Activated effector memory CD4-positive, alpha-beta T cell treated with anti-CD3 and anti-CD28 coated beads, Interleukin-2, amount 50 U/mL, for 16 hours (primary cell): ENCODE data around the gene TNFAIP8L3.

ENCODE experiments used
- DNase-seq: peaks from one replicate; pipeline ENCODE4 v3.0.0-alpha.2; 2020

TNFAIP8L3 gene

DNA sequence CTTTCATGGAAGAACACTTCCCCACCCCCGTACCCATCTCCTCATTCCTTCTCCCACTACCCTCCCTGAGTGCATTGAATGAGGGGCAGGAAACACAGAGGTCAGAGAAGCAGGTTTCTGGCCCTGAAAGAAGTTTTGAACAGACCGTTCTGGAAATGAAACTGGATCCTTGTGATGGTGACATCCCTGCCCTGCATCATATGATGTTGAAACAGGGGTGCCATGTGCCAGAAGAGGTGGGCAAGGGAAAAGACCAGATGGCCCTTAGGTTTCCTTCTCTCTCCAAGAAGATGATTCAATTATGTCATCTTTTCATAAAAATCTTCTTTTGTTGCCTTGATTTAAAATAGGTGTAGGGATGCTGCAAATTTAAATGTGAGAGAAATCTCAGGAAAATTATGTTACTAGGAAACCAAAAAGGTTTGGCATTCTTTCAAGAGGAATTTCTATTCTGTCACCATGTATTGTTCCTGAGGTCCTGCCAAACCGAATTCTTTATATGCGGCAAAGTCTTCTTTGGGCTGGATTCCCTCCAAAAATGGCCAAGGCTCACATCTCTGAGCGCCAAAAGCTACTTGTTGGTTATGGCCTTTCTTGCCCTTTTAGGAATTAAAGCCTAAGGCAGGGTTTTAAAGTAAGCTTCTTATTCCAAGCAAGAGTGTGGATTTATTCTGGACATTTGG, 19.9 kb upstream of the TNFAIP8L3 start:
- DNase-seq, result no peak

DNA sequence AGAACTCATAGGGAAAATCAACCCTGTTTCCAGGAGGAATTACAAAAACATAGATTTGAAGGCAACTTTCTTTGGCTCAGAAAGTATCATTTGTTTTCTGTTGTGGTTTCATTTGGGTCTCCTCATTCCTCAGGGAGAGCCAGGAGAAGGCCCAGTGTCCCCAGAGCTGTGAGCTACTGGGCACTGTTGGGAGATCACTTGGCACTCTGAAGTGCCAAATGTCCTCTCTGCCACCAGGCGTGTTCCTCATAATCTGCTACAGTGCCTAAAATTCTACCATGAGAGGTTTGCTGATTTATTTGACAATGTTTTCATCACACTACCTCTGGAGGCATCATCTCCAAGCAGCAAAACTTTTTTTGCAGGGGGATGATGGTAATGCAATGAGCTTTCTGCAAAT, 17.4 kb upstream of the TNFAIP8L3 start:
- DNase-seq, result no peak

DNA sequence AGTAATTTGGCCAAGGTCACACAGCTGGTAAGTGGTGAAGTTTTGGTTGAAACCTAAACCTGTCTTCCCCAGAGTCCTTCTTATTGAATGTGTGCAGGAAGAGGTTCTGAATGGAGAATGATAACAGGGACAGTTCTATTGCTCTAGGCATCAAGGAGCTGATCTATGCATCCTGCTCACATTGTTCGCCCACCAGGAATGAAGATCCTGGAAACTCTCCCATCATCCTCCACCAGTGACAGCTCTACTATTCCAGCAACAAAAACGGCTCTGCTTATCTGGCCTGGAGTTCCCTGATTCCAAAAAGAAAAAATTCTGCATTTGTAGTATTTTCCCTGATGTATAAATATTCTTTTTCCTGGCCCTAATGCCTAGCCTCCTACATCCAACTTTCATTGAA, 16.4 kb upstream of the TNFAIP8L3 start:
- no peak for DNase-seq

- DNase-seq, result no peak
These were observed 15.5 kb upstream of the TNFAIP8L3 start for GRCh38 chr15:51110171-51110570.

GRCh38 chr15:51108933-51109550, 14.3 kb upstream of the TNFAIP8L3 start:
- no peak for DNase-seq

- no peak for DNase-seq
These were observed 12.9 kb upstream of the TNFAIP8L3 start for GRCh38 chr15:51107612-51108011.

GRCh38 chr15:51106481-51106880, 11.8 kb upstream of the TNFAIP8L3 start:
- no peak for DNase-seq

- no peak for DNase-seq
These were observed 10.8 kb upstream of the TNFAIP8L3 start for GRCh38 chr15:51105430-51106016.

- no peak for DNase-seq
These were observed 9.8 kb upstream of the TNFAIP8L3 start for GRCh38 chr15:51104512-51104911.

DNA sequence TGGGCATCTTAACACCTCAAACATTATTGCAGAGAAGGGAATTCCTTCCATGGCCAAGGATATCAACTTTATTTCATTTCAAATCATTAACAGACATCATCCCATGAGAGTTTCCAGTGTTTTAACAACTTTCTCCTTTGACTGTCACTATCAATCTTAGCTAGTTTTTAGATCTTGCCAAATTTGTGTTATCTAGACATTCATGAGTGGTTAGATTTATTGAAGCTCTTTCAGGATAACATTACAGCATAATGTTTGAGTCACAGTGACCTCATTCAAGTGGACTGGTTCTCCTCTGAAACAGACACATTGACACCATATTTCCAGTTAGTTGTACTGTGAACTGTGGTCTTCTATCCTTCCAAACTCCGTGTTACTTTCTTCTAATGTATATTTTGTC, 8.6 kb upstream of the TNFAIP8L3 start:
- DNase-seq, result no peak

- DNase-seq, result no peak
These were observed 6.2 kb upstream of the TNFAIP8L3 start for GRCh38 chr15:51100785-51101489.

GRCh38 chr15:51099185-51099584, 4.5 kb upstream of the TNFAIP8L3 start:
- DNase-seq, result no peak

GRCh38 chr15:51098331-51098619, 3.6 kb upstream of the TNFAIP8L3 start:
- DNase-seq, result no peak

DNA sequence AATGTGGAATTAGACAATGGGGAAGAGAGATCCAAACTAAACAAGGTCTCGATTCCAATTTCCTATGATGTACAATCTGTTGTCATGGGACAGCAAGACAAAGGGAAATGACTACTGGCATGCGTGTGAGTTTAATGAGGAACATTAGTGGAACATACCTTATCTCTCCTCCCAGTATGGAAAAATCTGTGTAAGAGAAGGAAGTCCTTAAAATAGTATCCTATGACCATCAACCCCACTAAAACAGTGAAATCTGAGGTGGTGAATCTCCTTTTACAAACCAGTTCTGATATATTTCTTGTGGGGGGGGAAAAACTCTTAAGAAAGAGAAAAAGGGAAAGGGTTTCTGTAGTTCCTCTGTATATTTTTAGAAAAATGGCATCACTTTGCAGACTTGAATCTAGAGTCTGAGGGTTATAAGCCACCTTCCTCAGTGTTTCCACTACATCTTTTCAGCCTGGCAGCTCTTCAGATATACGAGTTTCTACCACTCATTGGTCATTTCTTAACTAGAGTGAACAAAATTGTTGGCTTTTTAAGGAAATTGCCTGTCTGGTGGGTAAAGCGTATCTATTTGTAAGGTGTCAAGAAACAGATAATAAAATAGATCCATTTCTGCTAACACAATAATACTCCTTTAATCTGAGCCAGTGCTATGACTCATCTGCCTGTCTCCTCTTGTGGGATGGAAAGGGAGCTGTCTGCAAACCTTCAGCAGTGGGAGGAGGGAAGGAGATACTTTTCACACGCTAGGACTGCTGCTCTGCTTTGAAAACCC, 3.0 kb upstream of the TNFAIP8L3 start:
- DNase-seq, result no peak

DNA sequence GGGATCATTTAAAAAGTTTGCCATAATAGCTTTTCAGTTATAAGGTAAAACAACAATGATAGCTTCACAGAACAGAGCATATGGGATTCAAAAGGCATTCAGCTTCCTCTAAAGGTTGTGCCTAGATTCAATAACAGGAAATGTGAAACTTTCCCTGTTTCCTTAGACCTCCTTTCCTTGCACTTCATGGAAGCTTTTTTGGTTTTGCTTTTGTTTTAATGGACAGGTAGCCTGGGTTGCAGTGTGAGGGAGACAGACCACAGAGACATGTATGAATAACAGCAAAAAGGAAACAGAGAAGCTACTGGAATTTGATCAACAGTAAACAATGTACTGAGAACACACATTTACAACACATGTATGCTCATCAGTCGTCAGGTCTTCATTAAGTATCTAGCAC, 2.3 kb upstream of the TNFAIP8L3 start:
- DNase-seq, result no peak

GRCh38 chr15:51095681-51096331, 1.1 kb upstream of the TNFAIP8L3 start:
- DNase-seq, result no peak

- DNase-seq, result no peak
These were observed 684 bp downstream of the TNFAIP8L3 start for GRCh38 chr15:51093839-51094605.

GRCh38 chr15:51093488-51093838, 1.2 kb downstream of the TNFAIP8L3 start:
- no peak for DNase-seq

- no peak for DNase-seq
These were observed 2.1 kb downstream of the TNFAIP8L3 start for GRCh38 chr15:51092480-51093040.

- no peak for DNase-seq
These were observed 4.0 kb downstream of the TNFAIP8L3 start for GRCh38 chr15:51090753-51091152.

DNA sequence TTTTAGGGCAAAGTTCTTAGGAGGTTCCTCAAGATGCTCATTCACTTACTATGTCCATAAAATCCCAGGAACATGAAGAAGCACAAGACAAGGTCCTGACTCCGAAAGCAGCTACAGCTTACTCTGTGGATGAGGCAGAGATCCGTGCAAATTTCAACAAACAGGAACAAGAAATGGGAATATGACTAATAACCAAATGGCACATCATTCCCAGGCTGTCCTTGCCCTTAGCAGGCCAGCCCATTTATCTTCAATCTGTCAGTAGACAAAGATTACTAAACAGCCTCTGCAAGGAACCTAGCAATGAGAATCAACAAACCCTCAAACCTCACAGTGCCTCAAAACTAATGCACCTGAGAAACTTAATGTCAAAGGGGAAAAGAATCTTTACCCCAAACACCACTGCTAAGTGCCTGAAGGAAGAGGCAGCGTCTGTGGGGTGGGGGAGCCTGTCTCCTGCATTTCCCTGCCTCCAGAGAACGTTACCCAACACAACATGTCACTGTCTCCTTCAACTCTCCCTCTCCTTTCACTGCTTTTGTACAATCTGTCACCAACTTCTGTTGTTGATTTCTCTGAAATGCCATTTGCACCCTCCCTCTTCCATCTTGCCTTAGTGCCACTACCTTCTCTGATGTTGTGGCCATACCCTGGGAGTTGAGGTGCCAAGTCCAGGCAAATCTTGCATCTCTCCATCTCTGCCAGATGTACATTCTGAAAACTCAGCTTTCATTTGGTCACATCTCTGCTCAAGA, 4.8 kb downstream of the TNFAIP8L3 start:
- no peak for DNase-seq
